Peyer's patch (tissue), 4 donors: ENCODE data around the gene RPSA. TPM values are rescaled to one million over a fixed set of nuclear protein-coding genes. Genes with fewer than 3 reads are reported as not detected.

Source experiments
- DNase-seq, 3 donors: peaks; one replicate each; pipeline ENCODE4 v3.0.0-alpha.2; 2017 to 2019
- H3K27ac ChIP-seq, 4 donors: fragments of 200-600 bp; sonication (generic); one replicate each; pipeline ENCODE4 v1.5.1; 2016 to 2019
- H3K27me3 ChIP-seq, 2 donors: fragments of 200-600 bp; sonication (generic); one replicate each; pipeline ENCODE4 v1.5.1; 2019
- H3K36me3 ChIP-seq, 3 donors: fragments of 200-600 bp; sonication (generic); one replicate each; pipeline ENCODE4 v1.5.1; 2016 to 2019
- H3K4me1 ChIP-seq, 4 donors: fragments of 200-600 bp; sonication (generic); one replicate each; pipeline ENCODE4 v1.5.1; 2016 to 2019
- H3K4me3 ChIP-seq, 4 donors: fragments of 200-600 bp; sonication (generic); 1 replicate in 3 of 4; 2 replicates in 1 of 4; pipeline ENCODE4 v1.5.1; 2016 to 2019; ENCODE audit warnings: mild to moderate bottlenecking in 1 of 4
- H3K9me3 ChIP-seq, 4 donors: fragments of 200-600 bp; sonication (generic); one replicate each; pipeline ENCODE4 v1.5.1; 2016 to 2019; ENCODE audit warnings: mild to moderate bottlenecking in 1 of 4
- POLR2A ChIP-seq, 2 donors: fragments of 450-650 bp; IDR thresholded peaks; one replicate each; pipeline ENCODE4 v1.5.1; 2017; ENCODE audit warnings: antibody characterized with exemption in 2 of 2, mild to moderate bottlenecking in 2 of 2, moderate library complexity in 2 of 2
- total RNA-seq, 4 donors: library from RNA; depleted of rRNA; stranded (reverse); fragments of >200 nt; gene quantifications; one replicate each; pipeline ENCODE4 v1.1.0, GENCODE V29; 2016
- TF ChIP-seq, protein P1 (sequence below), 6 experiments: fragments of 450-650 bp in 4 of 6; fragments of 200-600 bp in 2 of 6; sonication (generic) in 1 of 6; IDR thresholded peaks; one replicate each; pipeline ENCODE4 v1.5.1; 2017 to 2019; ENCODE audit warnings: antibody characterized with exemption in 6 of 6, mild to moderate bottlenecking in 3 of 6, moderate library complexity in 1 of 6

The RPSA gene
- total RNA-seq, 4 donors from 2014 or later: 298 to 1,413 (median 477) TPM

DNA sequence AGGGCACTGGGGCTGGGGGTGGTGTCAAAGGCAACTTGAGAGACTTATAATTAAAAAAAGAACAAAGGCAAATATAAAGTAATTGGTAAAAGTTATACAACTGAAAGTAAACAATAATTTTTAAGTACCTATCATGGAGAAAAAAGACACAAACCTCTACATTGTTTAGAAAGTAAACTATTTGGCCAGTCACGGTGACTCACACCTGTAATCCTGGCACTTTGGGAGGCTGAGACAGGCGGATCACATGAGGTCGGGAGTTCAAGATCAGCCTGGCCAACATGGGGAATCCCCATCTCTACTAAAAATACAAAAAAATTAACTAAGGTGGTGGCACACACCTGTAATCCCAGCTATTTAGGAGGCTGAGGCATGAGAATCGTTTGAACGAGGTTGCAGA lies 25.8 kb downstream of the RPSA start:
- Histone ChIP-seq H3K9me3 (no peaks in the 10 kb centered on the region), H3K4me3 (no peak overlapping the region), H3K27ac (no peak overlapping the region), H3K4me1 (no peaks in the 10 kb centered on the region), H3K27me3 (no peaks in the 10 kb centered on the region), H3K36me3 (no peaks in the 10 kb centered on the region)
- TF ChIP-seq, protein P1, sequence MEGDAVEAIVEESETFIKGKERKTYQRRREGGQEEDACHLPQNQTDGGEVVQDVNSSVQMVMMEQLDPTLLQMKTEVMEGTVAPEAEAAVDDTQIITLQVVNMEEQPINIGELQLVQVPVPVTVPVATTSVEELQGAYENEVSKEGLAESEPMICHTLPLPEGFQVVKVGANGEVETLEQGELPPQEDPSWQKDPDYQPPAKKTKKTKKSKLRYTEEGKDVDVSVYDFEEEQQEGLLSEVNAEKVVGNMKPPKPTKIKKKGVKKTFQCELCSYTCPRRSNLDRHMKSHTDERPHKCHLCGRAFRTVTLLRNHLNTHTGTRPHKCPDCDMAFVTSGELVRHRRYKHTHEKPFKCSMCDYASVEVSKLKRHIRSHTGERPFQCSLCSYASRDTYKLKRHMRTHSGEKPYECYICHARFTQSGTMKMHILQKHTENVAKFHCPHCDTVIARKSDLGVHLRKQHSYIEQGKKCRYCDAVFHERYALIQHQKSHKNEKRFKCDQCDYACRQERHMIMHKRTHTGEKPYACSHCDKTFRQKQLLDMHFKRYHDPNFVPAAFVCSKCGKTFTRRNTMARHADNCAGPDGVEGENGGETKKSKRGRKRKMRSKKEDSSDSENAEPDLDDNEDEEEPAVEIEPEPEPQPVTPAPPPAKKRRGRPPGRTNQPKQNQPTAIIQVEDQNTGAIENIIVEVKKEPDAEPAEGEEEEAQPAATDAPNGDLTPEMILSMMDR (IDR thresholded peaks at IDR 0.05): no peak
- no peak for TF ChIP-seq POLR2A (IDR thresholded peaks at IDR 0.05)
- DNase-seq: no peak

DNA sequence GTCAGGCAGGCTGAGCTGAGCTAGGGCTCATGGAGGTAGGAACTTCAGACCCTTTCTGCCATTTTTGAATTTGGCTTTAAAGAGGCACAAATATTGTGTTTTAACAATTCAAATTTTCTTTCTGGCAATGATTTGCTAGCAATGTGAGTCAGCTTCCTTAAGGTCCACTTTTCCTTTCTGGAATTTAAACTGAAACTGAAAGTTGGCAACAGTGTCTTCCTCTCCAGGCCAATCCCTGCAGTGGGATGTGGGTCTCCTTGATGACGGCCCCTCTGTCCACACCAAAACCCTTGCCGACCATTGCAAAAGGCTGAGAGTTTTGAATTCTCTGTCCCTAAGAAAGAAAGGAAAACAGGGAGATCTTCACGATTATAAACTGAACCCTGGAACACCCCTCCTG lies 27.1 kb downstream of the RPSA start:
- no peaks in the 10 kb centered on the region for H3K4me1 ChIP-seq
- H3K4me3 ChIP-seq: no peak overlapping the region
- no peak overlapping the region for H3K27ac ChIP-seq
- DNase-seq: no peak
- TF ChIP-seq POLR2A (IDR thresholded peaks at IDR 0.05): no peak
- TF ChIP-seq, protein P1 (IDR thresholded peaks at IDR 0.05): no peak
- H3K27me3 ChIP-seq: no peaks in the 10 kb centered on the region
- H3K9me3 ChIP-seq: no peaks in the 10 kb centered on the region
- no peaks in the 10 kb centered on the region for H3K36me3 ChIP-seq

DNA sequence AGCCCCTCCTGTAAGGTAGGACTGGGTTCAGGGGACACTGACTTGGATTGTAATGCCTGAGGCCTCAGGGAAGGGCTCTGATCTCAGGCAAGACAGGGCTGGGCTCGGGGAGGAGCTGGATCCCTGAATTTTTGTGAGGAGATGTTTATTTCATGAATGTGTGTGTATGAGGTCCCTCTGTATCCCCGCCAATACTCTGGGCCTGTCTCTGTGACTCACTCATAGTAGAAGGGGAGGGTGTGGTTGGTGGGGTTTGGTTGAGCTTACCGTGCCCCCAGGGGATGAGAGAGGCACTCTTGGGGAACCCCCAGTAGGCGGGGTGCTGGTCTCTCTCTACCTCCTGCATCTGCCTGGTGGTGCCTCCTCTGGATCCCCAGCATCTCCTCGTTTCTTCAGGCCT lies 28.1 kb downstream of the RPSA start:
- H3K4me1 ChIP-seq: no peaks in the 10 kb centered on the region
- DNase-seq: no peak
- H3K4me3 ChIP-seq: no peak overlapping the region
- H3K27me3 ChIP-seq: no peaks in the 10 kb centered on the region
- no peaks in the 10 kb centered on the region for H3K9me3 ChIP-seq
- no peaks in the 10 kb centered on the region for H3K36me3 ChIP-seq
- H3K27ac ChIP-seq: no peak overlapping the region
- TF ChIP-seq POLR2A (IDR thresholded peaks at IDR 0.05): no peak
- TF ChIP-seq, protein P1 (IDR thresholded peaks at IDR 0.05): no peak

DNA sequence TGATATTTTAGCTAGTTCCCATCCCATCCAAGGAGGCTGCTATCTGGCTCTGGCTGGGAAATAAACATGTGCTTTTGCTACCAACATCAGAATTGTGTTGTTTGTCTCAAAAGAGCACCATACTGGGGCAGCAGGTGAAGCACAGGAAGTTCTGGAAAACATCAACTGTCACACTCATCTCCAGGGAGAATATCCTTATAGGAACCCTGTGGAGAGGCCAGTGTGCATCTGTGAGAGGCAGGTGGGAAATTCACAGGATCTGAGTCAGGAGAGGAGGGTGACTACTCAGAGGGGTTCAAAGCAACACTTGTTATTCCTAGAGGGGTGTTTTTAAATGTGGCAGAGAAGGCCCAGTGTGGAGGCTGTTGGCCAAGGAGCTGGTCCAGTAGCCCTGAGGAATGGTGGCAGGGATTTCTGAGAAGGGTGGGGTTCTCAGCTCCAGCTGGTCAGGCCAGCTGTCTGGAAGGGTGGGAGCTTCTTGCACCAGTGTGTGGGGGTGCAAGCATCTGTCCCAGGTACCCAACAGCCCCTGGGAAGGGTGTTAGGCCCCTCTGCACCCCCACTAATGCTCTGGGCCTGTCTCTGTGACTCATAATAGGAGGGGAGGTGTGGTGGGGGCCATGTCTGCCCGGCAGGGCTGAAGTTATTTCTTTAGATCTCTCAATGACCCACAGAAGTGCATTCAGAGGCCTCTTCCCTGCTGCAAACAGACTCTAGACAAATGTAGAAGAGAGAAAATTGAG lies 28.7 kb downstream of the RPSA start:
- no peak for DNase-seq
- no peaks in the 10 kb centered on the region for H3K4me1 ChIP-seq
- TF ChIP-seq, protein P1 (IDR thresholded peaks at IDR 0.05): no peak
- no peak for TF ChIP-seq POLR2A (IDR thresholded peaks at IDR 0.05)
- H3K4me3 ChIP-seq: no peak overlapping the region
- no peak overlapping the region for H3K27ac ChIP-seq
- H3K27me3 ChIP-seq: no peaks in the 10 kb centered on the region
- H3K9me3 ChIP-seq: no peaks in the 10 kb centered on the region
- no peaks in the 10 kb centered on the region for H3K36me3 ChIP-seq

DNA sequence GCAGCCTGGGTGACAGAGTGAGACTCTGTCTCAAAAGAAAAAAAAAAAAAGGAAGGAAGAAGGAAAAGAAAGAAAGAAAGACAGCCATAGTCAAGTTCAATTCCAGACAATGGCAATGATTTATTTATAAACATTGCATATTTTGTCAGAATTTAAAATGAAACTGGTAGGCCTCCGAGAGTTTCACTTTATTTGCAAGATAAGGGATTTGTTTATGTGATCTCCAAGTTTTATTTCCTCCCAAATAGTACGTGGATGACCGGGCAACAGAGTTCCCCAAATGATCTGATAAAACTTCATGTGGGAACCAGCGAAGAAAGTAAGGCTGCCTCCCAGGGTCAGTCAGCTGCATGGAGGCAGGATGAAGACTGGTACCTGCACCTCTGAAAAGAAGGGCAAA lies 32.4 kb downstream of the RPSA start:
- Histone ChIP-seq H3K4me3 (no peak overlapping the region), H3K9me3 (no peaks in the 10 kb centered on the region), H3K27ac (no peak overlapping the region), H3K27me3 (no peaks in the 10 kb centered on the region), H3K36me3 (no peaks in the 10 kb centered on the region), H3K4me1 (no peaks in the 10 kb centered on the region)
- no peak for DNase-seq
- TF ChIP-seq POLR2A (IDR thresholded peaks at IDR 0.05): no peak
- TF ChIP-seq, protein P1 (IDR thresholded peaks at IDR 0.05): no peak
